ENCODE data around the gene OR2AJ1.
"Not testable (repeated sequence)": the region's sequence is repeated elsewhere in the genome, so short reads cannot be mapped to it uniquely, and the experiment has no call there.

The OR2AJ1 gene

DNA sequence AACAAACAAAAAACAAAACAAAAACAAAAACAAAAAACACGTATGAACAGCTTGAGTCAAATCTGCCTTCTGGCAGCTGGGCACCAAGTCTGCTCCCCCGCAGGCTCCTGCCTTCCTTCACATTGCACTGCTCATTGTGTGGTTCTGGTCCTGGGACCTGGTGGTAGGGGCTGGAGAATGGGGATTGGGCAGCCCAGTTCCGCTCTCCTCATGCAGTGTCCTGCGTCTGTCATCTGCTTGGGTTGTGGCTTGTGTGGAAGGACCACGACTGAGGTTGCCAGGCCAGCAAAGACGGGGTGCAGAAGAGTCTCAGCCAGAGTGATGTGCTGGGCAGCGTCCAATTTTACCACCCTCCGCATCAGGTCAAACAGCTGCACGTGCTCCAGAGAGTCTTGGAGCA, 11.1 kb downstream of the OR2AJ1 start:
- TF ChIP-seq, protein P1, sequence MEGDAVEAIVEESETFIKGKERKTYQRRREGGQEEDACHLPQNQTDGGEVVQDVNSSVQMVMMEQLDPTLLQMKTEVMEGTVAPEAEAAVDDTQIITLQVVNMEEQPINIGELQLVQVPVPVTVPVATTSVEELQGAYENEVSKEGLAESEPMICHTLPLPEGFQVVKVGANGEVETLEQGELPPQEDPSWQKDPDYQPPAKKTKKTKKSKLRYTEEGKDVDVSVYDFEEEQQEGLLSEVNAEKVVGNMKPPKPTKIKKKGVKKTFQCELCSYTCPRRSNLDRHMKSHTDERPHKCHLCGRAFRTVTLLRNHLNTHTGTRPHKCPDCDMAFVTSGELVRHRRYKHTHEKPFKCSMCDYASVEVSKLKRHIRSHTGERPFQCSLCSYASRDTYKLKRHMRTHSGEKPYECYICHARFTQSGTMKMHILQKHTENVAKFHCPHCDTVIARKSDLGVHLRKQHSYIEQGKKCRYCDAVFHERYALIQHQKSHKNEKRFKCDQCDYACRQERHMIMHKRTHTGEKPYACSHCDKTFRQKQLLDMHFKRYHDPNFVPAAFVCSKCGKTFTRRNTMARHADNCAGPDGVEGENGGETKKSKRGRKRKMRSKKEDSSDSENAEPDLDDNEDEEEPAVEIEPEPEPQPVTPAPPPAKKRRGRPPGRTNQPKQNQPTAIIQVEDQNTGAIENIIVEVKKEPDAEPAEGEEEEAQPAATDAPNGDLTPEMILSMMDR (IDR thresholded peaks at IDR 0.05; ENCODE audit: low read length), result no peak
- TF ChIP-seq EZH2 (IDR thresholded peaks at IDR 0.05; ENCODE audit: borderline replicate concordance, low read length), result no peak
- Histone ChIP-seq H3K9me3 (ENCODE audit: low read length) (no peaks in the 10 kb centered on the region), H3K27me3 (ENCODE audit: insufficient read depth, low read length) (no peaks in the 10 kb centered on the region), H3K9ac (ENCODE audit: low read length) (no peak overlapping the region), H3K4me3 (ENCODE audit: low read depth, low read length, poor library complexity, severe bottlenecking) (no peak overlapping the region), H3K9me2 (ENCODE audit: low read depth, low read length) (no peaks in the 10 kb centered on the region), H3K4me2 (ENCODE audit: low read length) (no peak overlapping the region), H3K27ac (ENCODE audit: low read depth, low read length, poor library complexity, severe bottlenecking) (no peak overlapping the region), H3K4me1 (ENCODE audit: insufficient read depth, low read length, severe bottlenecking) (no peaks in the 10 kb centered on the region), H3K36me3 (ENCODE audit: insufficient read depth, low read length) (no peaks in the 10 kb centered on the region), H2AFZ (ENCODE audit: low read length) (no peak overlapping the region), H3K79me2 (ENCODE audit: insufficient read depth, low read length) (no peaks in the 10 kb centered on the region), H4K20me1 (ENCODE audit: insufficient read depth, low read length) (no peaks in the 10 kb centered on the region), H3F3A (ENCODE audit: insufficient read depth, low read length) (no peaks in the 10 kb centered on the region)

DNA sequence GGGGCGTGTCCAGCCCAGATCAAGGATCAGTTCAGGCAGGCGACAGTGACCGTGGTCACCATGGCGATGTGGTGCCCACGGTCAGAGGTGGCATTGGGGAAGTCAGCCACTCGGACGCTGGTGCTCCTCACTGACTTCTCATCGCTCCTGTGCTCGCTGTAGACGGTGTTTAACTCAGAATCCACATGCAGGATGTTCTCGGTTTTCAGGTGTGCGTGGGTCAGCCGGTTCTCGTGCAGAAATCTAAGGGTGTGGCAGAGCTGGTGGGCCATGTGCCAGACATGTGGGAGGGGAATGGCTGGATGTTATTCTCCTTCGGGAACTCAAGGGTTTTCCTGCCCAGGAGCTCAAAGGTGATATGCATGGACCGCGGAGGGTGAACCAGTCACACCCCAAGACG, 11.7 kb downstream of the OR2AJ1 start:
- no peak overlapping the region for H3K27ac ChIP-seq (ENCODE audit: low read depth, low read length, poor library complexity, severe bottlenecking)
- no peak overlapping the region for H3K4me2 ChIP-seq (ENCODE audit: low read length)
- H3F3A ChIP-seq (ENCODE audit: insufficient read depth, low read length), result no peaks in the 10 kb centered on the region
- H3K9me2 ChIP-seq (ENCODE audit: low read depth, low read length), result no peaks in the 10 kb centered on the region
- H3K79me2 ChIP-seq (ENCODE audit: insufficient read depth, low read length), result no peaks in the 10 kb centered on the region
- H2AFZ ChIP-seq (ENCODE audit: low read length), result no peak overlapping the region
- H3K9ac ChIP-seq (ENCODE audit: low read length), result no peak overlapping the region
- no peak for TF ChIP-seq EZH2 (IDR thresholded peaks at IDR 0.05; ENCODE audit: borderline replicate concordance, low read length)
- TF ChIP-seq, protein P1 (IDR thresholded peaks at IDR 0.05; ENCODE audit: low read length), result no peak
- no peaks in the 10 kb centered on the region for H3K4me1 ChIP-seq (ENCODE audit: insufficient read depth, low read length, severe bottlenecking)
- H3K36me3 ChIP-seq (ENCODE audit: insufficient read depth, low read length), result no peaks in the 10 kb centered on the region
- H3K9me3 ChIP-seq (ENCODE audit: low read length), result no peaks in the 10 kb centered on the region
- H4K20me1 ChIP-seq (ENCODE audit: insufficient read depth, low read length), result no peaks in the 10 kb centered on the region
- H3K4me3 ChIP-seq (ENCODE audit: low read depth, low read length, poor library complexity, severe bottlenecking), result no peak overlapping the region
- no peaks in the 10 kb centered on the region for H3K27me3 ChIP-seq (ENCODE audit: insufficient read depth, low read length)

DNA sequence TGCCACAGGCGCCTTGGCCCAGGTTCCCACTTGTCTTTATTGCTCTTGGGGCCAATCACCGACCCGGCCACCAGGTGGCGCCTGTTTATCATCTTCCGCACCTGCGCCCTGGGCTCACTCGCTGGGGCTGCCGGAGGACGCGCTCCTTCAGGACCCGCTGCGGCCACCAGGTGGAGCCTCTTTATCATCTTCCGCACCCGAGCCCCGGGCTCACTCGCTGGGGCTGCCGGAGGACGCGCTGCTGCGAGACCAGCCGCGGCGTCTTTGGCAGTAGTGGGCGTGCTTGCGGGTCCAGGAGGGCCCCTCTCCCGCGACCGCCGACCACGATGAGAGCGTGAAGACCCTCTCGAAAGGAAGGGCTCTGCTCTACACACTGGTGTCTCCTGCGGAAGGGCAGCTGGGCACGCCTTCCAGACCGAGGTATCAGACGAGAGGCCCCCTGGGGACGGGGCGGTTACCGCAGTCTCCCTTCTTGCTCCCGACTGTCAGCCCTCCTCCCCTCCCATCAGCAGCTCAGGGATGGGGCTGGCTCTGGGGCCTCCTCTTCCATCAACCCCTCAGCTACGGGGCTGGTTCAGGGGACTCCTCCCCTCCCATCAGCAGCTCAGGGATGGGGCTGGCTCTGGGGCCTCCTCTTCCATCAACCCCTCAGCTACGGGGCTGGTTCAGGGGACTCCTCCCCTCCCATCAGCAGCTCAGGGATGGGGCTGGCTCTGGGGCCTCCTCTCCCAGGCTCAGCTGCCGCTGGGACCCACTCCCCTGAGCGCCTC, 12.5 kb downstream of the OR2AJ1 start:
- H3K4me1 ChIP-seq (ENCODE audit: insufficient read depth, low read length, severe bottlenecking); H3F3A ChIP-seq (ENCODE audit: insufficient read depth, low read length); H3K27me3 ChIP-seq (ENCODE audit: insufficient read depth, low read length); H4K20me1 ChIP-seq (ENCODE audit: insufficient read depth, low read length); H3K9ac ChIP-seq (ENCODE audit: low read length); H3K9me2 ChIP-seq (ENCODE audit: low read depth, low read length); H2AFZ ChIP-seq (ENCODE audit: low read length); H3K9me3 ChIP-seq (ENCODE audit: low read length); H3K36me3 ChIP-seq (ENCODE audit: insufficient read depth, low read length); H3K79me2 ChIP-seq (ENCODE audit: insufficient read depth, low read length); H3K27ac ChIP-seq (ENCODE audit: low read depth, low read length, poor library complexity, severe bottlenecking): not testable (repeated sequence)
- H3K4me2 ChIP-seq (ENCODE audit: low read length), result peak overlapping the region; percentile 55
- H3K4me3 ChIP-seq (ENCODE audit: low read depth, low read length, poor library complexity, severe bottlenecking), result peak overlapping the region; percentile 56
- TF ChIP-seq, protein P1 (IDR thresholded peaks at IDR 0.05; ENCODE audit: low read length), result peak; percentile 97

Data from OCI-LY1 (cell line).